Spleen (tissue), 11 donors: Measurements from ENCODE around the gene PELI2. TPM values are rescaled to one million over a fixed set of nuclear protein-coding genes. Genes with fewer than 3 reads are reported as not detected.

ENCODE experiments used
- DNase-seq: peaks from one replicate; pipeline ENCODE4 v3.0.0-alpha.2; 2020
- H3K27ac ChIP-seq, 8 donors: fragments of 200-600 bp; sonication (generic) in 7 of 8; 1 replicate in 4 of 8; 2 replicates in 4 of 8; pipeline versions ENCODE4 v1.5.0 to v1.8.0; 2016 to 2021; ENCODE audit warnings: inconsistent platforms in 4 of 8, mild to moderate bottlenecking in 4 of 8, moderate library complexity in 1 of 8
- H3K27me3 ChIP-seq, 7 donors: fragments of 200-600 bp; sonication (generic) in 6 of 7; replicated peaks in 1 of 7; 1 replicate in 4 of 7; 2 replicates in 3 of 7; pipeline versions ENCODE4 v1.5.0 to v1.8.0; 2016 to 2021; ENCODE audit warnings: inconsistent platforms in 3 of 7, mild to moderate bottlenecking in 1 of 7
- H3K36me3 ChIP-seq, 6 donors: fragments of 200-600 bp; sonication (generic) in 5 of 6; 1 replicate in 4 of 6; 2 replicates in 2 of 6; pipeline versions ENCODE4 v1.5.0 to v1.8.0; 2016 to 2021; ENCODE audit warnings: inconsistent platforms in 2 of 6
- H3K4me1 ChIP-seq, 6 donors: fragments of 200-600 bp; sonication (generic) in 5 of 6; 1 replicate in 3 of 6; 2 replicates in 3 of 6; pipeline versions ENCODE4 v1.5.0 to v1.8.0; 2016 to 2021; ENCODE audit warnings: inconsistent platforms in 3 of 6
- H3K4me3 ChIP-seq, 8 donors: fragments of 200-600 bp; sonication (generic) in 7 of 8; 1 replicate in 4 of 8; 2 replicates in 4 of 8; pipeline versions ENCODE4 v1.5.0 to v1.8.0; 2016 to 2021; ENCODE audit warnings: inconsistent platforms in 4 of 8, mild to moderate bottlenecking in 4 of 8, moderate library complexity in 2 of 8
- H3K9me3 ChIP-seq, 8 donors: fragments of 200-600 bp; sonication (generic) in 7 of 8; 1 replicate in 4 of 8; 2 replicates in 4 of 8; pipeline versions ENCODE4 v1.5.0 to v1.8.0; 2016 to 2021; ENCODE audit warnings: inconsistent platforms in 4 of 8
- POLR2A ChIP-seq, 3 donors: fragments of 450-650 bp; IDR thresholded peaks; one replicate each; pipeline ENCODE4 v1.5.1; 2017; ENCODE audit warnings: antibody characterized with exemption in 3 of 3, mild to moderate bottlenecking in 1 of 3
- POLR2AphosphoS5 ChIP-seq, 3 donors: sonication (generic); formaldehyde crosslinking; IDR thresholded peaks; one replicate each; pipeline ENCODE4 v1.5.1; 2017; ENCODE audit warnings: antibody characterized with exemption in 3 of 3
- WGBS, 5 donors: extraction: QIAGEN DNeasy Blood & Tissue Kit in 3 of 5; methylation state at CpG; one replicate each; pipeline versions ENCODE4 v1.1.5 to v1.1.7; 2013 to 2018; 5-methylcytosine and 5-hydroxymethylcytosine counted together
- intact Hi-C: fragments of 100-400 bp; cut with DNase I; formaldehyde crosslinking; loops from one replicate; pipeline ENCODE4 v1.15.0; 2023; ENCODE audit warnings: low total_unique reads
- polyA plus RNA-seq, 3 donors: library from polyadenylated mRNA; stranded (reverse); fragments of 200-250 nt; gene quantifications; one replicate each; pipeline ENCODE4 v1.2.1, GENCODE V29; 2013
- total RNA-seq, 7 donors: library from RNA; depleted of rRNA in 3 of 7; stranded (reverse); fragments of >200 nt in 3 of 7; fragmentation: NEBNext Ultra II Directional in 4 of 7; extraction: Animal tissue kit (Norgen Biotek cat#: 25700) in 4 of 7; gene quantifications; one replicate each; pipeline versions ENCODE4 v1.1.0 to v1.2.1, GENCODE V29; 2016 to 2021
- TF ChIP-seq, protein P1 (sequence below), 11 experiments: fragments of 200-600 bp in 7 of 11; fragments of 450-650 bp in 4 of 11; sonication (generic) in 4 of 11; IDR thresholded peaks in 8 of 11; conservative IDR thresholded peaks in 3 of 11; 1 replicate in 7 of 11; 2 replicates in 4 of 11; pipeline versions ENCODE4 v1.4.0 to v1.8.0; 2016 to 2021; ENCODE audit warnings: antibody characterized with exemption in 11 of 11, inconsistent platforms in 4 of 11, mild to moderate bottlenecking in 1 of 11
- donor health status: healthy with polysubstance abuse.
- donor health status: DM: no; HTN: no; CAD: no; lungs with moderate emphysema.
- donor health status: DM: no; HTN: no; CAD: no.
- donor health status: Bipolar disorder and iron deficiency.
- donor health status: healthy.
- donor health status: DM: no; HTN: no; CAD: no.
- donor health status: DM: yes; HTN: yes; CAD: no.

PELI2 gene
- total and polyA plus RNA-seq, 10 donors = 2.1 to 25.3 (median 18.0) TPM

GRCh38 chr14:56284641-56285040, 166.4 kb downstream of the PELI2 start:
- no peaks in the 10 kb centered on the region for H3K9me3 ChIP-seq
- no peak overlapping the region for H3K4me3 ChIP-seq
- 98 to 100% (median 100%) methylated on average over 1 of the region's 1 CpG for WGBS, 5 donors
- no peaks in the 10 kb centered on the region for H3K4me1 ChIP-seq
- H3K27me3 ChIP-seq = no peaks in the 10 kb centered on the region
- TF ChIP-seq, protein P1, sequence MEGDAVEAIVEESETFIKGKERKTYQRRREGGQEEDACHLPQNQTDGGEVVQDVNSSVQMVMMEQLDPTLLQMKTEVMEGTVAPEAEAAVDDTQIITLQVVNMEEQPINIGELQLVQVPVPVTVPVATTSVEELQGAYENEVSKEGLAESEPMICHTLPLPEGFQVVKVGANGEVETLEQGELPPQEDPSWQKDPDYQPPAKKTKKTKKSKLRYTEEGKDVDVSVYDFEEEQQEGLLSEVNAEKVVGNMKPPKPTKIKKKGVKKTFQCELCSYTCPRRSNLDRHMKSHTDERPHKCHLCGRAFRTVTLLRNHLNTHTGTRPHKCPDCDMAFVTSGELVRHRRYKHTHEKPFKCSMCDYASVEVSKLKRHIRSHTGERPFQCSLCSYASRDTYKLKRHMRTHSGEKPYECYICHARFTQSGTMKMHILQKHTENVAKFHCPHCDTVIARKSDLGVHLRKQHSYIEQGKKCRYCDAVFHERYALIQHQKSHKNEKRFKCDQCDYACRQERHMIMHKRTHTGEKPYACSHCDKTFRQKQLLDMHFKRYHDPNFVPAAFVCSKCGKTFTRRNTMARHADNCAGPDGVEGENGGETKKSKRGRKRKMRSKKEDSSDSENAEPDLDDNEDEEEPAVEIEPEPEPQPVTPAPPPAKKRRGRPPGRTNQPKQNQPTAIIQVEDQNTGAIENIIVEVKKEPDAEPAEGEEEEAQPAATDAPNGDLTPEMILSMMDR (IDR thresholded peaks at IDR 0.05 in 8 of 11, conservative IDR thresholded peaks at IDR 0.05 in 3 of 11) = no peak
- TF ChIP-seq POLR2A (IDR thresholded peaks at IDR 0.05) (no peak), POLR2AphosphoS5 (IDR thresholded peaks at IDR 0.05) (no peak)
- no peak overlapping the region for H3K27ac ChIP-seq
- DNase-seq = no peak
- intact Hi-C loops = no loop called here
- H3K36me3 ChIP-seq = peaks cover 0 to 28% (median 7%) of the 10 kb centered on the region in 6 donors

DNA sequence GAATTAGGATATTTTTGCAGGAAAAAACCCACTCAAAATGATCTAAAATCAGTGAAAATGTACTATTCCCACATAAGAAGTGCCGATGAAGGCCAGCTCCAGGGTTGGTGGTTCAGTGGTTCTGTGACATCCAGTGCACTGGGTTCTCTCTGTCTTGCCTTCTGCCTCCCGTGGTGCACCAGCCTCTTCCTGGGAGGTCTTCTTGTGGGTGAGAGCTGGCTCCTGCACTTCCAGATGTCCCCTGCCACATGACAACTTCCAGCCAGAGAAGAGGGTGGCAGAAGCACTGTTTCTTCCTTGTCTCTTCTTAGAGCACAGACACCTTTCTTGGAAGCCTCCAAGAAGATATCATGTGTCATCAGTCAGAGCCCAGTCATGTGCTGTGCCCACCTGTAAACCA, 170.9 kb downstream of the PELI2 start:
- 88 to 97% (median 93%) methylated on average over 2 of the region's 2 CpGs for WGBS, 5 donors
- H3K9me3 ChIP-seq = no peaks in the 10 kb centered on the region
- no peak overlapping the region for H3K4me3 ChIP-seq
- DNase-seq = no peak
- no peaks in the 10 kb centered on the region for H3K27me3 ChIP-seq
- H3K4me1 ChIP-seq = no peaks in the 10 kb centered on the region
- peaks cover 0 to 56% (median 23%) of the 10 kb centered on the region in 6 donors for H3K36me3 ChIP-seq
- no peak overlapping the region for H3K27ac ChIP-seq
- intact Hi-C loops = no loop called here
- TF ChIP-seq, protein P1 (IDR thresholded peaks at IDR 0.05 in 8 of 11, conservative IDR thresholded peaks at IDR 0.05 in 3 of 11) = no peak
- TF ChIP-seq POLR2A (IDR thresholded peaks at IDR 0.05) = no peak
- TF ChIP-seq POLR2AphosphoS5 (IDR thresholded peaks at IDR 0.05) = no peak

- TF ChIP-seq POLR2AphosphoS5 (IDR thresholded peaks at IDR 0.05) (no peak), POLR2A (IDR thresholded peaks at IDR 0.05) (no peak)
- TF ChIP-seq, protein P1 (IDR thresholded peaks at IDR 0.05 in 8 of 11, conservative IDR thresholded peaks at IDR 0.05 in 3 of 11) = no peak
- DNase-seq = no peak
- Histone ChIP-seq H3K27me3 (no peaks in the 10 kb centered on the region), H3K4me1 (no peaks in the 10 kb centered on the region), H3K36me3 (peaks cover 0 to 67% (median 23%) of the 10 kb centered on the region in 6 donors), H3K27ac (no peak overlapping the region), H3K9me3 (no peaks in the 10 kb centered on the region), H3K4me3 (no peak overlapping the region)
- intact Hi-C loops = no loop called here
- WGBS, 5 donors = 93 to 97% (median 94%) methylated on average over 14 of the region's 14 CpGs
Observed at GRCh38 chr14:56290195-56290594, 172.0 kb downstream of the PELI2 start.

- no peak overlapping the region for H3K27ac ChIP-seq
- H3K4me1 ChIP-seq = no peaks in the 10 kb centered on the region
- H3K27me3 ChIP-seq = no peaks in the 10 kb centered on the region
- TF ChIP-seq, protein P1 (IDR thresholded peaks at IDR 0.05 in 8 of 11, conservative IDR thresholded peaks at IDR 0.05 in 3 of 11) = no peak
- no peak for TF ChIP-seq POLR2AphosphoS5 (IDR thresholded peaks at IDR 0.05)
- no peaks in the 10 kb centered on the region for H3K9me3 ChIP-seq
- H3K36me3 ChIP-seq = peaks cover 0 to 92% (median 33%) of the 10 kb centered on the region in 6 donors
- WGBS, 5 donors = 77 to 87% (median 85%) methylated on average over 3 of the region's 3 CpGs
- intact Hi-C loops = no loop called here
- no peak overlapping the region for H3K4me3 ChIP-seq
- no peak for DNase-seq
Observed at GRCh38 chr14:56292970-56293369, 174.8 kb downstream of the PELI2 start.
